Endodermal cell (in vitro differentiated cells): ENCODE results near the gene HPD. TPM values are rescaled to one million over a fixed set of nuclear protein-coding genes. Genes with fewer than 3 reads are reported as not detected.
A peak's percentile ranks its signal among the peaks of the same experiment; 100 is the strongest.

Experiments used
- DNase-seq: peaks from one replicate; pipeline ENCODE4 v3.0.0-alpha.2; 2017
- H3K27ac ChIP-seq: 2 replicates; pipeline ENCODE4 v1.5.1; 2013; ENCODE audit warnings: mild to moderate bottlenecking, low read depth, low read length, moderate library complexity
- H3K27me3 ChIP-seq: 2 replicates; pipeline ENCODE4 v1.6.1; 2013; ENCODE audit warnings: mild to moderate bottlenecking, low read length, moderate library complexity; ENCODE audit not compliant: insufficient read depth, control insufficient read depth, poor library complexity, severe bottlenecking
- H3K36me3 ChIP-seq: 2 replicates; pipeline ENCODE4 v1.7.0; 2013; ENCODE audit warnings: mild to moderate bottlenecking, low read length, moderate library complexity; ENCODE audit not compliant: control insufficient read depth, insufficient read depth
- H3K4me1 ChIP-seq: one replicate; pipeline ENCODE4 v1.7.0; 2013; ENCODE audit warnings: low read length; ENCODE audit not compliant: control insufficient read depth, insufficient read depth
- H3K4me3 ChIP-seq: 2 replicates; pipeline ENCODE4 v1.5.1; 2013; ENCODE audit warnings: mild to moderate bottlenecking, low read length, moderate library complexity
- H3K9ac ChIP-seq: 2 replicates; pipeline ENCODE4 v1.6.1; 2013; ENCODE audit warnings: mild to moderate bottlenecking, low read length, moderate library complexity; ENCODE audit not compliant: poor library complexity, severe bottlenecking; ENCODE audit errors: extremely low read depth
- H3K9me3 ChIP-seq: 2 replicates; pipeline ENCODE4 v1.6.1; 2013; ENCODE audit warnings: mild to moderate bottlenecking, low read length, moderate library complexity; ENCODE audit not compliant: control insufficient read depth
- H3K27ac Mint-ChIP-seq: 2 replicates; pipeline ENCODE4 v1.8.0; 2020; ENCODE audit warnings: mixed read lengths
- H3K27me3 Mint-ChIP-seq: 2 replicates; pipeline ENCODE4 v1.8.0; 2021; ENCODE audit warnings: mild to moderate bottlenecking, mixed read lengths; ENCODE audit not compliant: insufficient read depth
- H3K36me3 Mint-ChIP-seq: 2 replicates; pipeline ENCODE4 v1.8.0; 2020; ENCODE audit warnings: low read depth, mixed read lengths
- H3K4me1 Mint-ChIP-seq: 2 replicates; pipeline ENCODE4 v1.8.0; 2020; ENCODE audit warnings: mixed read lengths
- H3K4me3 Mint-ChIP-seq: 2 replicates; pipeline ENCODE4 v1.8.0; 2020; ENCODE audit warnings: mild to moderate bottlenecking, moderate library complexity, mixed read lengths
- H3K9me3 Mint-ChIP-seq: 2 replicates; pipeline ENCODE4 v1.8.0; 2020; ENCODE audit warnings: mild to moderate bottlenecking, mixed read lengths
- CTCF ChIP-seq: fragments of 200-600 bp; sonication (generic); conservative IDR thresholded peaks from 2 replicates; pipeline ENCODE4 v1.5.0; 2021; ENCODE audit warnings: antibody characterized with exemption, mild to moderate bottlenecking
- WGBS, 2 experiments: methylation state at CpG; one replicate each; pipeline versions ENCODE4 v1.1.5 to v1.1.7; 2013; ENCODE audit warnings: missing lambda C conversion rate in 2 of 2, mixed read lengths in 1 of 2; ENCODE audit not compliant: insufficient coverage in 1 of 2, insufficient read length in 1 of 2; 5-methylcytosine and 5-hydroxymethylcytosine counted together
- total RNA-seq, 2 donors: library from RNA; stranded (reverse); fragmentation: NEBNext Ultra II Directional in 1 of 2; extraction: Animal tissue kit (Norgen Biotek cat#: 25700) in 1 of 2; gene quantifications; 2 replicates in 1 of 2; 3 replicates in 1 of 2; pipeline ENCODE4 v1.2.1, GENCODE V29; 2021

The HPD gene
- total RNA-seq, 2 donors from 2014 or later, result 0.55 to 0.71 TPM

- Histone ChIP-seq H3K4me3 (no peak overlapping the region), H3K4me1 (no peaks in the 10 kb centered on the region), H3K27ac (no peak overlapping the region), H3K9ac (no peak overlapping the region), H3K36me3 (peaks cover 72% of the 10 kb centered on the region), H3K27me3 (no peaks in the 10 kb centered on the region), H3K9me3 (no peaks in the 10 kb centered on the region)
- DNase-seq, result peak; percentile 33
- TF ChIP-seq CTCF, result no peak
- H3K27ac Mint-ChIP-seq, result peak overlapping the region; percentile 56
- H3K4me1 Mint-ChIP-seq, result no peaks in the 10 kb centered on the region
- H3K27me3 Mint-ChIP-seq, result peaks cover 1% of the 10 kb centered on the region
- H3K9me3 Mint-ChIP-seq, result no peaks in the 10 kb centered on the region
- no peak overlapping the region for H3K4me3 Mint-ChIP-seq
- 90 to 95% methylated on average over 7 to 9 of the region's 9 CpGs for WGBS, 2 experiments
- H3K36me3 Mint-ChIP-seq, result peaks cover 73% of the 10 kb centered on the region
Measured at GRCh38 chr12:121828826-121829225, 29.8 kb downstream of the HPD start.

- H3K9me3 Mint-ChIP-seq, result no peaks in the 10 kb centered on the region
- peaks cover 1% of the 10 kb centered on the region for H3K27me3 Mint-ChIP-seq
- peak overlapping the region; percentile 56 for H3K27ac Mint-ChIP-seq
- Histone ChIP-seq H3K4me3 (no peak overlapping the region), H3K4me1 (no peaks in the 10 kb centered on the region), H3K27ac (no peak overlapping the region), H3K9ac (no peak overlapping the region), H3K36me3 (peaks cover 77% of the 10 kb centered on the region), H3K27me3 (no peaks in the 10 kb centered on the region), H3K9me3 (no peaks in the 10 kb centered on the region)
- 94 to 100% methylated on average over 6 to 8 of the region's 8 CpGs for WGBS, 2 experiments
- no peak for TF ChIP-seq CTCF
- H3K4me3 Mint-ChIP-seq, result no peak overlapping the region
- H3K4me1 Mint-ChIP-seq, result no peaks in the 10 kb centered on the region
- DNase-seq, result no peak
- peaks cover 78% of the 10 kb centered on the region for H3K36me3 Mint-ChIP-seq
Measured at GRCh38 chr12:121828306-121828705, 30.4 kb downstream of the HPD start.

GRCh38 chr12:121827351-121828099 is 31.1 kb downstream of the HPD start:
- TF ChIP-seq CTCF, result peak; percentile 27

More at GRCh38 chr12:121827351-121828099, 31.1 kb downstream of the HPD start:
- H3K9me3 Mint-ChIP-seq, result no peaks in the 10 kb centered on the region
- Histone ChIP-seq H3K4me3 (no peak overlapping the region), H3K9ac (no peak overlapping the region), H3K27me3 (no peaks in the 10 kb centered on the region), H3K9me3 (no peaks in the 10 kb centered on the region), H3K4me1 (no peaks in the 10 kb centered on the region), H3K36me3 (peaks cover 79% of the 10 kb centered on the region), H3K27ac (no peak overlapping the region)
- peak; percentile 81 for DNase-seq
- H3K4me1 Mint-ChIP-seq, result no peaks in the 10 kb centered on the region
- peaks cover 76% of the 10 kb centered on the region for H3K36me3 Mint-ChIP-seq
- H3K4me3 Mint-ChIP-seq, result no peak overlapping the region
- H3K27ac Mint-ChIP-seq, result no peak overlapping the region
- WGBS, 2 experiments, result 95 to 96% methylated on average over 42 to 48 of the region's 48 CpGs
- peaks cover 1% of the 10 kb centered on the region for H3K27me3 Mint-ChIP-seq
